GM12873 (cell line): Measurements from ENCODE around the gene APOL5.

Experiments used
- CTCF ChIP-seq: IDR thresholded peaks from 2 replicates; pipeline ENCODE4 v1.5.1; 2012; ENCODE audit warnings: low read depth, mild to moderate bottlenecking, moderate library complexity, low read length, control low read depth; ENCODE audit not compliant: insufficient read depth; ENCODE audit errors: missing control alignments

The APOL5 gene

GRCh38 chr22:35697142-35697541 lies 20.5 kb upstream of the APOL5 start:
- TF ChIP-seq CTCF = no peak

GRCh38 chr22:35703861-35704584 lies 13.6 kb upstream of the APOL5 start:
- TF ChIP-seq CTCF = no peak

- TF ChIP-seq CTCF = no peak
Measured at GRCh38 chr22:35705141-35705540, 12.5 kb upstream of the APOL5 start.

GRCh38 chr22:35708453-35708852 lies 9.2 kb upstream of the APOL5 start:
- no peak for TF ChIP-seq CTCF

GRCh38 chr22:35708917-35709316 lies 8.8 kb upstream of the APOL5 start:
- no peak for TF ChIP-seq CTCF

- no peak for TF ChIP-seq CTCF
Measured at GRCh38 chr22:35711336-35711735, 6.3 kb upstream of the APOL5 start.

- no peak for TF ChIP-seq CTCF
Measured at GRCh38 chr22:35712672-35713071, 5.0 kb upstream of the APOL5 start.
